GM12865 (cell line): Measurements from ENCODE around the gene TELO2.

Experiments
- DNase-seq: peaks from one replicate; pipeline ENCODE4 v3.0.0; 2010; ENCODE audit warnings: low read depth
- H3K4me3 ChIP-seq: 2 replicates; pipeline ENCODE4 v1.5.1; 2011; ENCODE audit warnings: mild to moderate bottlenecking, low read depth, low read length, control low read depth
- TF ChIP-seq, protein P1 (sequence below): IDR thresholded peaks from 2 replicates; pipeline ENCODE4 v1.5.1; 2011; ENCODE audit warnings: low read length, control low read depth, low read depth, inconsistent platforms; ENCODE audit not compliant: insufficient read depth; ENCODE audit errors: missing control alignments

Gene TELO2

DNA sequence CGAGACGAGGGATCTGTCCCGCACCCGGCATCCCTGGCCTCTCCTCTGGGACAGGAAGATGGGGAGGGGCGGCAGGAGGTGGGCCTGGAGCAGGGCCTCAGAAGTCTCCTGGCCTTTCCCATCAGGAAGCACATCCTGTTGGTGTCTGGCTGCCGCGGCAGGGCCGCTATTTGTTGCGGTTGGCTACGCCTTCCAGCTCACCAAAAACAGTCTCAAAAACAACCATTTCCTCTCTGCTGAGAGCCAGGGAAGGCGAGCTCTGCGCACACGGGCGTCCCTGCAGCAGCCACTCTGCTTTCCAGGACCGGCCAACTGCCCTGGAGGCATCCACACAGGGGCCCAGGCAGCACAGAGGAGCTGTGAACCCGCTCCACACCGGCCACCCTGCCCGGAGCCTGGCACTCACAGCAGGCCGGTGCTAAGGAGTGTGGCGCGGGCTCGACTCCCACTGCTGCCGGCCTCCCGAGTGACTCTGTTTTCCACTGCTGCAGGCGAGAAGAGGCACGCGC is 40.3 kb downstream of the TELO2 start, which contains the start of gene TMEM204:
Gene TMEM204, plus strand, starts transcription at position 224 of the 509 bp plus-strand sequence. CDS start 610 bp downstream, outside the sequence.
- DNase-seq = peak; percentile 43
- no peak within 1 kb of the TSS; the same call in none of the 2 replicates for H3K4me3 ChIP-seq
- TF ChIP-seq, protein P1, sequence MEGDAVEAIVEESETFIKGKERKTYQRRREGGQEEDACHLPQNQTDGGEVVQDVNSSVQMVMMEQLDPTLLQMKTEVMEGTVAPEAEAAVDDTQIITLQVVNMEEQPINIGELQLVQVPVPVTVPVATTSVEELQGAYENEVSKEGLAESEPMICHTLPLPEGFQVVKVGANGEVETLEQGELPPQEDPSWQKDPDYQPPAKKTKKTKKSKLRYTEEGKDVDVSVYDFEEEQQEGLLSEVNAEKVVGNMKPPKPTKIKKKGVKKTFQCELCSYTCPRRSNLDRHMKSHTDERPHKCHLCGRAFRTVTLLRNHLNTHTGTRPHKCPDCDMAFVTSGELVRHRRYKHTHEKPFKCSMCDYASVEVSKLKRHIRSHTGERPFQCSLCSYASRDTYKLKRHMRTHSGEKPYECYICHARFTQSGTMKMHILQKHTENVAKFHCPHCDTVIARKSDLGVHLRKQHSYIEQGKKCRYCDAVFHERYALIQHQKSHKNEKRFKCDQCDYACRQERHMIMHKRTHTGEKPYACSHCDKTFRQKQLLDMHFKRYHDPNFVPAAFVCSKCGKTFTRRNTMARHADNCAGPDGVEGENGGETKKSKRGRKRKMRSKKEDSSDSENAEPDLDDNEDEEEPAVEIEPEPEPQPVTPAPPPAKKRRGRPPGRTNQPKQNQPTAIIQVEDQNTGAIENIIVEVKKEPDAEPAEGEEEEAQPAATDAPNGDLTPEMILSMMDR = no peak

DNA sequence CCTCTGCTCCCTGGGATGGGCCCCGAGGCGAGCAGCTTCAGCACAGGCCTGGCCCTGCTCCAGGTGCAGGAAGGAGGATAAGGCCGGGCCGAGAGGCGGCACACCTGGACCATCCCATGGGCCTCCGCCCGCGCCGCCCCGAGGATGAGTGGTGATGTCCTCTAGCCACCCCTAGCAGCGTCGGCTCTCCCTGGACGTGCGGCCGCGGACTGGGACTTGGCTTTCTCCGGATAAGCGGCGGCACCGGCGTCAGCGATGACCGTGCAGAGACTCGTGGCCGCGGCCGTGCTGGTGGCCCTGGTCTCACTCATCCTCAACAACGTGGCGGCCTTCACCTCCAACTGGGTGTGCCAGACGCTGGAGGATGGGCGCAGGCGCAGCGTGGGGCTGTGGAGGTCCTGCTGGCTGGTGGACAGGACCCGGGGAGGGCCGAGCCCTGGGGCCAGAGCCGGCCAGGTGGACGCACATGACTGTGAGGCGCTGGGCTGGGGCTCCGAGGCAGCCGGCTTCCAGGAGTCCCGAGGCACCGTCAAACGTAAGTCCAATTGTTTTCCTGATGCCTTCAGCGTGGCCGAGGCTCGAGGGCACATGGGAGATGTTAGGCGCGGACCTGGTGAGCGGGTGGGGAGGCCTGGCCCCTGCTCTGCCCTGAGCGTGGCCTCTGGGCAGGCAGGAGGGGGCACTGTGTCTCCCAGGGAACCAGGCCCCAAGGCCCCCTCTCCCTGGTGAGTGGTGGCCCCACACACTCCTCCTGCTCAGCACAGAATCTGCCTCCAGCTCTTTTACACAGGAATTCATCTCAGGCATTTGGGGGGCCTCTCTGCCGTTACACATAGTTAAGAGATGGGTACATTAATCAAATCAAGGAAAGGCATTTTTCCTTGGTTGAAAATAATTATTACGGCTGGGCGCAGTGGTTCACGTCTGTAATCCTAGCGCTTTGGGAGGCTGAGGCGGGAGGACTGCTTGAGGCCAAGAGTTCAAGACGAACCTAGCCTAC is 41.2 kb downstream of the TELO2 start:
- no peak overlapping the region; the same call in none of the 2 replicates for H3K4me3 ChIP-seq
- TF ChIP-seq, protein P1 = no peak
- no peak for DNase-seq

DNA sequence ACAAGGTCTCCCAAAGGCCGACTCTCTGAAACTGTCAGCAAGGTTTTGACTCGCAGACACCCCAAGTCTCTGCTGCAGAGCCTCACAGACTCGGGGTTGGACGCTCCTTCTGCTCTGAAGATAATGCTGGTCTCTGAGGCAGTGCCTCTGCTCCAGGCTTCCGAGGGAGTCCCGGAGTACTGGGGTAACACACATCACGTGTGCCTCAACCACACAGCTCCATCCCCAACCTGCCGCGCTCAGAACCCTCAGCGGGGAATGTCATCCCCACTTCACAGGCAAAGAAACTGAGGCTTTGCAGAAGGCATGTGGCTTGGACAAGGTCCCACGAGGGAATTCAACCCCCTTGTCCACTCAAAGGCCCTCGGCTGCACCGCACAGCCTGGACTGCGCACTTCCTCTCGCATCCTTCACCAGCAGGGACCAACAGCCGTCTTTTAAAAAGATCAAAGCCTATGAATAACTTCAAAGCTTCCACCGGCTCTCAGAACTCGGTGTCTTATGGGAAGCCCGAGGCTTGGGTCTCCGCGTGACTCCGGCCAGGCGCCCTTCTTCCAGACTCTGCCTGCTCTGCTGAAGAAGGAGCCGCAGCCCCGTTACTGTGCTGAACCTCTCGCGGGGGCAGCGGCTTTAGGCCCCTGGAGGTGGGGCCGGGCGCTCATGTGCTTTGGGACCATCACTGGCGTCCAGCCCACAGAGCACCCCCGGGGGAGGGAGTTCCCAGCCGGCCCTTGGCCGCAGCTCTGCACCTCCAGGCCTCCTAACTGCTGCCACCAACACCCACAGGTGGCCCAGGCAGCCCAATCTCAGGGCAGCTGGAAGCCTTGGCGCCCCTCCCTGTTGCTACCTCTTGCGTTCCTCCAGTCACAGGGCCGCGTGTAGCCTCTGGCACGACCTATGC is 42.5 kb downstream of the TELO2 start:
- no peak overlapping the region for H3K4me3 ChIP-seq
- TF ChIP-seq, protein P1 = no peak
- DNase-seq = no peak

DNA sequence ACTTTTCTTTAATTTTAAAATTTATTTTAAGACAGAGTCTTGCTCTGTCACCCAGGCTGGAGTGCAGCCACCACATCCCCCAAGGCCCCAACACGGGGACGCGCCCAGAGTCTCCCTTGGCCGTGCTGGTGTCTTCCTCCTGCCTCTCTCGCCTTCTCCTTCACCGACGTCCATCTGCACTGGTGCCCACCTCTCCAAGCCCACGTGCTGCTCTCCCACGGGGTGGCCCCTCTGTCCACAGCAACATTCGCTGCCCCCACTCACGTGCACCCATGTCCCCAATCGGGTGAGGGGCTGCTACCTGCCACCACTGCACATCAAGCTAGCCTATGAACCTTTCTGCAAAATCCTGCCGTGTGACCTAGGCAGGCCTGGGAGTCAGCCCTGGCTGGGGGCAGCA is 43.4 kb downstream of the TELO2 start:
- no peak overlapping the region for H3K4me3 ChIP-seq
- DNase-seq = no peak
- TF ChIP-seq, protein P1 = no peak

DNA sequence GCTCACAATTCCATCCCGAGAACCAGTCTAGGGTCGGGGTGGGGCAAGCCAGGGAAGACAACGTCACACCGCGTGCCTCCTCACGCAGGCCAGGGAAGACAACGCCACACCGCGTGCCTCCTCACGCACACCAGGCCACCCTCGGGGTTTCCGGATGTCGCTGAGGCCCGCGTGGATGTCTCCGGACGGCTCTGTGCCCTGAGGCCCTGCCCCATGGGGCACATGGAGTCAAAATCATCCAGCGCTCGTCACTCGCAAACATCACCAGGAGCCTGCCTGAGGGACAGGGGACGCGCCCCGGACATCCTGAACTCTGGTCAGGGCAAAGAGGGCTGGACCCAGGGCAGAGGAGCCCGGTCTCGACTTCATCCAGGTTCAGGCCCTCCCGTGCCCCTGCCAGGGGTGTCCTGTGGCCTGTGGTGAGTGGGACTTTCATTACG is 44.0 kb downstream of the TELO2 start:
- TF ChIP-seq, protein P1 = no peak
- DNase-seq = no peak
- H3K4me3 ChIP-seq = no peak overlapping the region

DNA sequence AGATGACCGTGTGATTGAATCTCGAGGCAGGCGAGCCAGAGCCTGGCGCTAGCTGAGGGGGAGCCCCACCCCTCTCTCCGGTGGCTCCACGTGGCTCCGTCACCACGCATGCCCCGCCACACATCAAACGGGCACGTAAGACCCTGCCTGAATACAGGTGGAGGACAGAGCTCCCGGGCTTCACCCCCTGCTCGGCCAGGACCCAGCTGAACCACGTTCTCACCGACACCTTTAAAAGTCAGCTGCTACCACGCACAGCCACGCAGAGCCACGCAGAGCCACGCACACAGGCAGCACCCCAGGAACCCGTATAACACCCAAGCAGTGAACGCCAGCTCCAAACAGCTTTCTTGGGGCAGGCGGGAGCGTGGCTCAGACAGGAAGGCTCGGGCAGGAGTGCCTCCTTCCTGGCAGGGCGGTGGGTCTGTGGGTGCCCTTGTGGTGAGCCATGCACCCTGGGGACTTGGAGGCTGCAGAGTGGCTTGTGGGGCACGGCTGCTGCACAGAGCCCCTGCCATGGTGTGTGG is 44.7 kb downstream of the TELO2 start:
- no peak for DNase-seq
- TF ChIP-seq, protein P1 = no peak
- H3K4me3 ChIP-seq = no peak overlapping the region
